Measurements from ENCODE around the gene CFAP210.

DNA sequence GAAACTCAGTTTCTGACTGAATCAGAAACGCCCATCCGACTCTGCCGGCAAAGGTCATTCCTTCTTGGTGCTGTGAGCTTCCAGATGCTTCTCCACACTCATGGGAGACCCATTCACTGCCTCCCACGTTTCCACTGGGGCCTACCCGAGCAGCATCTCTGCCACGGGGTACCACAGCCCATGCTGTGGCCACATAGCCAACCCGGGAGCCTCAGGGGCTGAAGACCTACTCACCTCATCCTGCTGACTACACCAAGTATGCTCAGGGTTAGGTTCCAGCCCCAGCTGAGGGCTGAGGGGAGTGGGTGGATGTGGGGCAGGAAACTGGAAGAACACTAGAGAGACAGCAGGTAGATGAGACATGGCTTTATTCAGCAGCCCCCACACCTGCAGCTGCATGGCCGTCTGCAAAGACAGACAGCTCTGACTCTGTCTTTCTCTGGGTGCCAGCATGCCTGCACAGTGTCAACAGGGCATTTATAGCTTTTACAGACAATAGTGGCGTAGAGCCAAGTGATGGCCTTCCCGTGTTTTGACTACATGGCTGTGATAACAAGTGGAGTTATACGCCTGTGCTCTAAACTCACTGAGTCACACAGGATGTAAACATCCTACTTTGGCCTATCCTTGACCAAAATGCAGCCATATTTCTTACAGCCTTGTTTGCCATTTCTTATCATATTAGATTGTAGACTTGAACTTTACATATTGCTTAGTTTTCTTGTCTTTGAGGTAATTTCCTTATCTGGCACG lies 22.9 kb upstream of the CFAP210 start:
- TF ChIP-seq, protein P1, sequence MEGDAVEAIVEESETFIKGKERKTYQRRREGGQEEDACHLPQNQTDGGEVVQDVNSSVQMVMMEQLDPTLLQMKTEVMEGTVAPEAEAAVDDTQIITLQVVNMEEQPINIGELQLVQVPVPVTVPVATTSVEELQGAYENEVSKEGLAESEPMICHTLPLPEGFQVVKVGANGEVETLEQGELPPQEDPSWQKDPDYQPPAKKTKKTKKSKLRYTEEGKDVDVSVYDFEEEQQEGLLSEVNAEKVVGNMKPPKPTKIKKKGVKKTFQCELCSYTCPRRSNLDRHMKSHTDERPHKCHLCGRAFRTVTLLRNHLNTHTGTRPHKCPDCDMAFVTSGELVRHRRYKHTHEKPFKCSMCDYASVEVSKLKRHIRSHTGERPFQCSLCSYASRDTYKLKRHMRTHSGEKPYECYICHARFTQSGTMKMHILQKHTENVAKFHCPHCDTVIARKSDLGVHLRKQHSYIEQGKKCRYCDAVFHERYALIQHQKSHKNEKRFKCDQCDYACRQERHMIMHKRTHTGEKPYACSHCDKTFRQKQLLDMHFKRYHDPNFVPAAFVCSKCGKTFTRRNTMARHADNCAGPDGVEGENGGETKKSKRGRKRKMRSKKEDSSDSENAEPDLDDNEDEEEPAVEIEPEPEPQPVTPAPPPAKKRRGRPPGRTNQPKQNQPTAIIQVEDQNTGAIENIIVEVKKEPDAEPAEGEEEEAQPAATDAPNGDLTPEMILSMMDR (IDR thresholded peaks at IDR 0.05; ENCODE audit: borderline replicate concordance, extremely low read depth, low read length, poor library complexity, severe bottlenecking), result no peak
- TF ChIP-seq EZH2 (IDR thresholded peaks at IDR 0.05; ENCODE audit: borderline replicate concordance, low read depth, low read length, severe bottlenecking), result no peak
